NCI-H2107 treated with DMSO at 0.1 percent for 48 hours (cell line): ENCODE data around the gene PSME4.
"Not testable (repeated sequence)": the region's sequence is repeated elsewhere in the genome, so short reads cannot be mapped to it uniquely, and the experiment has no call there.

Experiments
- DNase-seq: peaks from one replicate; lab custom pipeline; 2025; ENCODE audit not compliant: unreplicated experiment; lab: John Stamatoyannopoulos, UW

PSME4 gene

DNA sequence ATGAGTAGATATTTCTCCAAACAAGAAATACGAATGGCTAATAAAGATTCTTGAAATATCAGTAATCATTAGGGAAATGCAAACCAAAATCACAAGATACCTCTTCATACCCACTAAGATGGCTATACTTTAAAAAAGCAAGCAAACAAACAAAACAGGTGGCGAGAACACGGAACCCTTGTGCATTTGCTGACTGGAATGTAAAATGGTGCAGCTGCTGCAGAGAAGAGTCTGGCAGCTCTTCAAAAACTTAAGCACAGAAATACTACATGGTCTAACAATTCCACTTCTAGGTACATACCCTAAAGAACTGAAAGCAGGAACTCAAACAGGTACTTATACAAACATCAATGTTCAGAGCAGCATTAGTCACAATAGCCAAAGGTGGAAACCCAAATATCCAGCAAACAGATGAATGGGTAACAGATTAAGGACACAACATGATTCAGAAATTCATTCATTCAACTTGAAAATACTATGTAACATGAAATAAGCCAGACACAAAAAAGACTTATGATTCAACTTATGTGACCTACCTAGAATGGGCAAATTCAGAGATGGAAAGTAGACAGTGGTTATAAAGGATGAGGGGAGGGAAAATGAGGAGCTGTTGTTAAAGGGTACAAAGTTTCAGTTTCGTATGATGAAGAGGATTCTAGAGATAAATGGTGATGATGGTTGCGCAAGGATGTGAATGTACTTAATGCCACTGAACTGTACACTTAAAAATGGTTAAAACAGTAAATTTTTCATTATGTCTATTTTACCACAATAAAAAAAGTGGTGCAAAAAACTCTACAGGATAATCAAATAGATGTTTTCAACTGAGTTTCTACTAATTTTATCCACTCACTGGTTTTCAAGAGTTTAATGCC is 84.2 kb downstream of the PSME4 start:
- DNase-seq, result peak; percentile 77

DNA sequence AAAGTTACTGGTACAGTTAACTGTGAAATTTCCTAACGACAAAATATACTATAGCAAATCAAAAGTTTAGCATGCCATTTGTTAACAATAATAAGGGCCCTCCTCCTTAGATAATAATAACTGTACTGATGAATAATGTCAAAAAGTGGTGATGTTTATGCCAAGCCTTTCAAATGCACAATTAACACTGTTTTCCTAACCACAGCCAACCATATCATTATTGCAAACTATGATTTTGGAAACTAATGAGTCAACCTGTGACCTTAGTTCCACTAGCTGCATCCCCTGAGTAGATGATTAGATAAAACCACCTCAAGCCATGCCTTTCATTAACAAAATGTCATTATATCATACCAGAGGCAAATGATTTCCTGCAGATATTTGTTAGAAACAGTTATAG is 85.9 kb downstream of the PSME4 start:
- DNase-seq, result no peak

DNA sequence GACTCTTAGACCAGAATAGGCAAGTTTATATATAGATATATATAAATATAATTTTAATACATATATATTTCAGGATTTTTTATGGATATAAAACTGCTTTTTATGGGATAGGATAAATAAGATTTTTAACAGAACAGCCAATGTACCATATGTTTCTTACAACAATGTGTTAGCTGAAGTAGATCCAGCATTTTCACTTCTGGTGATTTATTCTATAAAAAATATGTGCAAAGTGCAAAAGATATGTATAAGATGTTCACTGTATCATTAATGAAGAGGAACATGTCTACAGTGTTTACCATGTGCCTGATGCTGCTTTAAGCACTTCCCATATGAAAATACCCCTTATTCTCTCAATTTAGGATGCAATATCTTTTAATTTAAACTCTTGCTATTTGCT is 88.8 kb downstream of the PSME4 start:
- DNase-seq, result no peak

DNA sequence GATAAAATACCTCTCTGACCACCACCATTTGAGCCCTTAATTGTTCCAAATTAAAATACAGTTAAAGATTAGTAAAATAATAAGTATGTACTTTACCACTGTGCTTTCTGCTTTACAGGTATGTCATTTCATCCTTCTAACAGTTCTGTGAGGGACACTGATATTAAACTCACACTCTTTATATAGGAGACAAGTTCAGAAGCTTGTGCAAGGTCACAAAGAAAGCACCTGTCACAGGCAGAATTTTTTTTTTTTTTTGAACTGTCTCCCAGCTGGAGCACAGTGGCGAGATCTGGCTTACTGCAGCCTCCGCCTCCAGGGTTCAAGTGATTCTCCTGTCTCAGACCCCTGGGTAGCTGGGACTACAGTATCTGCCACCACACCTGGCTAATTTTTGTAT is 89.4 kb downstream of the PSME4 start:
- DNase-seq, result peak; percentile 23

DNA sequence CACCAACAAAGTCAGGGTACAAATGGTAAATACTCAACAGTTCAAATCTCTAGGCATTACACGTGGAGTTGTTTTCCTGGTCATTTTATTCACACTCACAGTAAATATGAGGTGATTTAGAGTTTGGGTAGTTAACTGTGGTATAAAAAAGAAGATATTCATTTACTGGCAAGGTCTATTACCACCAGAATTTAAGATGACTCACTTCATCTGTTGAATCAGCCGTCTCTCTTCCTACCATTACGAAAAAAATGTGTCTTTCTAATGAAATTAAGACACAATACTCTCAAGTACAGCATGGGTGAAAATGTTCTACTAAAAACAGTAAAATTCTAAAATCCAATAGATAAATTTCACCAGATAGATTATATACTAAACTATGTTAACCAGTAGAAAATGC is 90.0 kb downstream of the PSME4 start:
- DNase-seq, result no peak

DNA sequence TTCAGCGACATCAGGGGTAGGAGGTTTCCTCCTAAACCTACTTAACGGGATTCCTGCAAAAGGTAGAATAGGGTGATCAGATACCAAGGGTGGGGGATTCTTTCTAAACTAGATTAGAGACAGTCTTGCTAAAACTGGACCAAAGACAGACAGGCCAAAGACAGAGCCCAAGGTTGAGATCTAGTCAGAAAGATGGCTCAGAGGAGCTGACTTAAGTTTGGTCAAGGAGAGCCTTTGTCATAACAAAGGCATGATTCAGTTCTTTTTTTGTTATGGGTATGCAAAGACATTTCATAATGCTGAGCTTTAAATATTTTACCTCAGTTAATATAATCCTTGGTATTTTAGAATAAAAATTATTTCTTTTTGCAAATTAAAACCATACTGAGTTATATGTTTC is 93.2 kb downstream of the PSME4 start:
- no peak for DNase-seq

DNA sequence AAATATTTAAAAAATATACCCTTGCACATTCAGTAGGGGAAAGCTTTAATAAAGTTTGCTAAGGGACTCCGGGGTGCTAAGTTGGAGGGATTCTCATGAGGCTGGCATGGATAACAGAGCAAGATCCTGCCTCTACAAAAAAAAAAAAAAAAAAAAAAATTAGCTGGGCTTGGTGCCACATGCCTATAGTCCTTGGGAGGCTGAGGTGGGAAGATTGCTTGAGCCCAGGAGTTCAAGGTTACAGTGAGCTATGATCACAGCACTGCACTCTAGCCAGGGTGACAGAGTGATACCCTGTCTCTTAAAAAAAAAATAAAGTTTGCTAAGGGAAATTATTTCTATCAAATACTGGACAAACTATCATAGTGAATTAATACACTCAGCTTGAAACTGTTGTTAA is 93.7 kb downstream of the PSME4 start:
- no peak for DNase-seq

DNA sequence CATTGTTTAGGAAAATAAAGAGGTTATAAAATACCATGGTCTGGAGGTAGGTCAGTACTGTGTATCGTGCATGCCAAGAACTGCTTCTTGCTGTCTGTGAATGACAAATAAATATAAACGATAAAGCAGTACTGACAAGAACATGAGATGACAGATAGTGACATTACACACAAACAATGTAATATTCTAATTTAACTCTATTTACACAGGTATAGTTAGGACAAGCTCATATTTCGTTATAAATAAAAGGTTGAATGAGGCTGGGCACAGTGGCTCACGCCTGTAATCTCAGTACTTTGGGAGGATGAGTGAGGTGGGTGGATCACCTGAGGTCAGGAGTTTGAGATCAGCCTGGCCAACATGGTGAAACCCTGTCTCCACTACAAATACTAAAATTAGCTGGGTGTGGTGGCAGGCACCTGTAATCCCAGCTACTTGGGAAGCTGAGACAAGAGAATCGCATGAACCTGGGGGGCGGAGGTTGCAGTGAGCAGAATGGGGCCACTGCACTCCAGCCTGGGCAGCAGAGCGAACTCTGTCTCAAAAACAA is 96.3 kb downstream of the PSME4 start:
- no peak for DNase-seq

DNA sequence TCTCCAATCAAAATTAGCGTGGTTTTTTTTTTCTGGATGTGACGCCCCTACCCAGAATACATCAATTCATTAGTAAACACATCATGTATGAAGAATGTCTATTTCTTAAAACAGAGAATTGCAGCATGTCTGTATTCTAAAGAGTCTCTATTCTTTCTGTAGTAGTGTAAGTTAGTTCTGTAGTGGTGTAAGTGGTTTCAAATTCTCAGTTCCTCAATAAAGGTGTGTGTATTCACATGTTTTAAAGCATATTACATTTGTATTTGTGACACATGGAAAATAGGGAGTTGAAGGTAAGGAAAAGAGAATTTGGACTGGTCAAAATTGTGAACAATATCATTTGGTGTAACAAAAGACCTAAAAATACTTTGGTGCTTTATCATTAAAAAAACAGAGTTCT is 103.0 kb downstream of the PSME4 start:
- DNase-seq, result no peak

DNA sequence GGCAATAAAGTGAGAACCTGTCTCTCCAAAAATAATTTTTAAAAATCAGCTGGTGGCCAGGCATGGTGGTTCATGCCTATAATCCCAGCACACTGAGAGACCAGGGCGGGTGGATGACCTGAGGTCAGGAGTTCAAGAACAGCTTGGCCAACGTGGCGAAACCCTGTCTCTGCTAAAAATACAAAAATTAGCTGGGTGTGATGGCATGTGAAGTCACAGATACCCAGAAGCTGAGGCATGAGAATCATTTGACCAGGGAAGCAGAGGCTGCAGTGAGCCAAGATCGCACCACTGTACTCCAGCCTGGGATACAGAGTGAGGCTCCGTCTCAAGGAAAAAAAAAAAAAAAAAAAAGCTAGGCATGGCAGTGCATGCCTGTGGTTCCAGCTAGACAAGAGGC is 103.6 kb downstream of the PSME4 start:
- DNase-seq, result no peak

DNA sequence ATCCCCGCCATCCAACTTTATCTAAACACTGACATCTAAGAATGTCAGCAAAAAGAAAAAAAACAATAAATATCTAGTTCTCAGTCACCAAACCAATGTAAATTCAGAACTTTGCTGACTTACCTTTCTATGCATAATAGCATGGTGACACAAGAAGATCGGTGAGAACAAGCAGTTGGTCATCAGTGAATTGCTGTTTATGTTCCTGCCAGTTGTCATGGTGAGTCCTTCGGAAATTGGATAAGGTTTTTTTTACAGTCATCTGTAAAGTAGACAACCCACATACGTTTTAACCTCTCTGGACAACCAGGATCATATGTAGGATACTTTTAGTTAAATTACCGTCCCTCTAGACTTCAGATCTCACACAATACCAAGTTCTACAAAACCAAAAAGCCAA is 104.8 kb downstream of the PSME4 start:
- DNase-seq, result no peak

DNA sequence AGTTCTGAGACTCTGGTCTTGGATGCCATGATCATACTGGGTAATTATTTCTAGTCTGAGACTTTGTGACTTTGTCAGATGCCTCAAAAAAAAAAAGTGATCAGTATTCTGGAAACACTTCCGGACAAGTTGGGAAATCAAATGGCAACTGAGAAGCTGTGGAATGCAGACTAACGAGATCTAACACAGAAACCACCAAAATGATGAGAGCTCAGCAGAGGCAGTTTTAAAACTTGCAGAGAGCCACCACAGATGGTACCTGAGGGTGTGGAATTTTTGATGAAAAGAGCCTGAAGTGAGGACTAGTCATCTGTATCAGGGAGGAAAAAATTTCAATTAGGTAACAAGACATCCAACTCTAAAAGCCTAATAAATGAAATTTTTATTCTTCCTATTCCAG is 105.5 kb downstream of the PSME4 start:
- DNase-seq, result no peak

DNA sequence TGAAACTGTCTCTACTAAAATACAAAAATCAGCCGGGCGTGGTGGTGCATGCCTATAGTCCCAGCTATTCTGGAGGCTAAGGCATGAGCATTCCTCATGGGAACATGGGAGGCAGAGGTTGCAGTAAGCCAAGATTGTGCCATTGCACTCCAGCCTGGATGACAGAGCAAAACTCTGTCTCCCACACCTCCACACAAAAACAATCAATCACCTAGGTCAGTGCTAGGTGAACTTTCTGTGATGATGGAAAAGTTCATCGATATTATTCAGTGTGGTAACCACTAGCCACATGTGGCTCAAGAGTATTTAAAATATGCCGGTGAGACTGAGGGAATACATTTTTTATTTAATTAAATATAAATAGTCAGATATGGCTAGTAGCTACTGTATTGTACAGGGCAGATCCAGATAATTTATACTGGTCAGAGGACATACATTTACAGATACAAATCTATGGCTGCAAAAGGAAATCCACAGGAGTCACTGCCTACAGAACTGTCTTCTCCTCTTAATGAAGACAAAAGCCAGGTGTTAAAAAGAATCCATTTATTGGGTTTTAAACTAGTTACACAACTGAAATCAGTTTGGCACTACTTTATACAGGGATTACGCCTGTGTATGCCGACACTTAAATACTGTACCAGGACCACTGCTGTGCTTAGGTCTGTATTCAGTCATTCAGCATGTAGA is 107.1 kb downstream of the PSME4 start:
- DNase-seq, result no peak

DNA sequence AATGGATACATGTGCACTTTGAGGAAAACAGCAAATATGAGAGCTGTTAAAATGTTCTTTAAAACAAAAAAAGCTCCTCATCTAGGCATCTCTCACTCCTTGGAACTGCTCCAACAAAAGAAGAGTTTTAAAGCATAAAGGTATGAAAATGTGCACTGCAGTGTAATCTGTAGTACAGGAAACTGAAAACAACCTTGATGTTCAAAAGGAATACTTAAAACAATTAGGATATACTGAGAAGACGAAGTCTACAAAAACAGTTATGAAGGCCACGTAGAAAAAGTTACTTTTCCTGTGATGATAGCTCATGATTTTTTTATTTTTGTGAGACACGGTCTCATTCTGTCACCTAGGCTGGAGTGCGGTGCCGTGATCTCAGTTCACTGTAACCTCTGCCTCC is 109.0 kb downstream of the PSME4 start:
- no peak for DNase-seq

DNA sequence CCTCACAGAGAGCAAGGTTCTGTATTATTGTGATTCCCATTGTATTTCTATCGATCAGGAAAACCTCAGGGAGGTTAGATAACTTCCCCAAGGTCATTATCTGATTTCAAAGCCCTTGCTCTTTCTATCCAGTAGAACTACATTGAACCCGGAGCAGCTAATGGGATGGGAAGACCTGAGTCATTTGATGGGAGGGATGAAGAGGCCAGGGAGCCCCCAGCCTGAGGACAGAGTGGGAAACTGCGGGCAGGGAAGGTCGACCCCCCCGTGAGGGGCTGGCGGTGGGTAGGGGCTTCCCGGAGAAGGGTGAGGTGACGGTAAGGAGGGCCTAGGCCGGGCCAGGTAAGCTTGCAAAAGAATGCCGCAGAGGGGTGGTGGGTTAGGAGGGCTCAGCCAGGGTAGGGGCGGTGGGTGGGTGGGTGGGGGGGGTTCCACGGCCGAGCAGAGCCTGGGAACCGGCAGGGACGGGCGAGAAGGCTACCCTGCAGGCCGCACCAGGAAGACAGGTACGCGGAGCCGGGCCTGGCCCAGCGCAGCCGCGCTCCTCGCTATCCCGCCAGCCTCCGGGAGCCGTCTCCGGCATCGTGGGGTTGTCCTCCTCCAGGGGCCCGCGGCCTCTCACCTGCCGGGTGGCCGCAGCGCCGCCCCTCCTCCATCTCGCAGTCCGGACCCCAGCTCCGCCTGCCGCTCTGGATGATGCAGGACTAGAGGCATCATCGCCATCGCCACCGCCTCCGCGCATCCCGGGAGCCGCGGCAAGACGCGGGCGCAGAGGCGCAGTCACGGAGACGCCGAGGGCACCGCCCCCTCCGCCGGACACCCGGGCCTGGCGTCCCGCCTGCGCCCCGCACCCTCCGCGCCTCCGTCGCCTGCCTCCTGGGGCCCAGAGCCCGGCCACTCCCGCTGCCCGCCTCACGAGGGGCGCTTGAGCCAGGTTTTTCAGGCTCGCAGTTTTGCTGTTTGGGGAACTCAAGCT is 111.3 kb downstream of the PSME4 start, which contains the start of gene GPR75:
Gene GPR75, minus strand, starts transcription at position 762 of the 976 bp plus-strand sequence. CDS start 5,211 bp downstream, outside the sequence.
- no peak for DNase-seq

DNA sequence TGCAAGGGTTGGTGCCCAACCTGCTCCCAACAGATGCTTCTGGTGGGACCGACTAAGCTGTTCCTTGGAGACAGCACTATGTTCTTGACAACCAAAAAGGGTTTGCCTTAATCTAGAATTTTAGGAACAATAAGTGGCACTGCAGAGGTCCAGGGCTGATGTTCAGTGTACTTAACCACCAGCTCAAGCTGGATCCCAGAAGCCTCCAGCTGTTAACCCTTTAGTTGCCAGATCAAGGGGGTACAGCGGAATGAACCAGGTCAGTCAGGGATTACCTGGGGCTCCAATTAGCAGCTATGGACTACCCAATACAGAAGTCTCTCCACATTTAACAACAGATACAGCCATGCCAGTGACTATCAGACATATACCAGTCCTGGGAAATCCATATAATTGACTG is 114.5 kb downstream of the PSME4 start:
- DNase-seq, result no peak

DNA sequence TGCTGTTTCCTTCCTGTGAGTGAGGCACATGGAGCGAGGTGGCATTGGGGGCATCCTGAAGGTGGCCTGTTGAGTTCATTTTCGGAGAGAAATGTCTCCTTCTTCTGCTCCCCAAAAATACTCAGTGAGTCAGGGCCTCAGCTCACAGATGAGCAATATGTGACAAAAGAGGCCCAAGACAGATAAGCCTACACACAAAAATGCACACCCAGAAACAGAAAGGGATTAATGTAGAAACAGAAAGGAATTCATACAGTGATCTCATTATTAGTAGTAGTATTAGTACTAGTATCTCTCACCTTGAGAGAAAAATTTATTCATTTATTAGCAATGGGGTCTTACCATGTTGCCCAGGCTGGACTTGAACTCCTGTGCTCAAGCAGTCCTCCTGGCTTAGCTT is 116.1 kb downstream of the PSME4 start:
- no peak for DNase-seq

DNA sequence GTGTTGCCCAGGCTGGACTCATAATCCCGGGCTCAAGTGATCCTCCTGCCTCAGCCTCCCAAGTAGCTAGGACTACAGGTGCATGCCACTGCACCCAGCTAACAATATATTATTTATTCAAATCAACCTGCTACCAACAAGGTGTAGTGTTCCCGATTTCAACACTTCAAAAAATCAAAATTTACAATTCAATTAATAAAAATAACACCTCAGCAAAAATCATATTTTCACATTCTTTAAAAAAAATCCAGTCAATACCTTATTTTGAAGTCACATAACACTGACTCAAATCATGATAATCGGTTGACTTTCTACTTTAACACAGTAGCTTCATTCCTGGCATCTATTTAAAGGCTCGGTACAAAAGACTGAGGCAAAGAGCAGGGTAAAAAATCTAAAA is 118.3 kb downstream of the PSME4 start:
- DNase-seq, result no peak

DNA sequence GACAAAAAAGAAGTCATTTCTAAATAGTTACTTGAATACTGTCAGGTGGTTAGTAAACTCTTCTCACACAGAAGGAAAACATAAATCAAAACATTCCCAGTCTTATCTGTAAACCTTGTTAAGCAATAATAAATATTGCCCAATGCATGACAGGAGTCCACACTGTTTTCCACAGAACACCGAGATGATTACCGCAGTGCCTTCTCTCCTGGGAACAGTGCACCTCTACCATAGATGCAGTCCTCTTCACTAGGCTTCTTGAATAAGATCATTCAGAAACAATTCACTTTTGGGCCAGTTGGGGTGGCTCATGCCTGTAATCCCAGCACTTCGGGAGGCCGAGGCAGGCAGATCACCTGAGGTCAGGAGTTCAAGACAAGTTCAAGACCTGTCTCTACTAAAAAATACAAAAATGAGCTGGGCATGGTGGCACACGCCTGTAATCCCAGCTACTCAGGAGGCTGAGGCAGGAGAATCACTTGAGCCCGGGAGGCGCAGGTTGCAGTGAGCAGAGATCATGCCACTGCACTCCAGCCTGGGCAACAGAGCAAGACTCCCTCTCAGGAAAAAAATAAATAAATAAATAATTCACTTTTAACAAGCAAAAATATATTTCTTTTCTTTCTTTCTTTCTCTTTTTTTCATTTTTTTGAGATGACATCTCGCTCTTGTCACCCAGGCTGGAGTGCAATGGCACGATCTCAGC is 119.6 kb downstream of the PSME4 start:
- not testable (repeated sequence) for DNase-seq

DNA sequence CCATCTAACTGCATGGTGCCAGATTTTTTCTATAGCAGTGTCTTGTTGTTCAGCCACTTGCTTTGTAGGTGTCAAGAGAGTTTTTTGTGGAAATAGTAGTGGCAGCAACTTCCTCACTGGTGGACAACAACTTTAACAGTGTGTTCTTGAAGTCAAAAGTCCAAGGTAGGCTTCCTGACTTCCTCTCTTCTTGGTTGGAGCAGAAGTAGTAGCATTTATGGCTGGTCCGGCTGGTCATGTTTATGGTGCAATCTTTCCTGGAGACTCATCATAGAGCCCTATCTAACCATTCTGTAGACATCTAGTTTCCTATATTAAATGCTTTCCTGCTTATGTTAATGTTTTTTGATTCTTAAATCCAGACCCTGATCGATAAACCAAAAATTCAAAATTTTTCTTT is 122.7 kb downstream of the PSME4 start:
- no peak for DNase-seq
